Tibial nerve (tissue), 4 donors: ENCODE measurements around the gene HSPG2.

Source experiments
- CTCF ChIP-seq, 5 experiments: fragments of 200-600 bp in 3 of 5; fragments of 450-650 bp in 2 of 5; sonication (generic) in 3 of 5; IDR thresholded peaks; one replicate each; pipeline ENCODE4 v1.5.1; 2016 to 2019; ENCODE audit warnings: antibody characterized with exemption in 5 of 5, mild to moderate bottlenecking in 3 of 5, moderate library complexity in 2 of 5
- EP300 ChIP-seq, 2 donors: sonication (generic); formaldehyde crosslinking; IDR thresholded peaks; one replicate each; pipeline ENCODE4 v1.6.1; 2017; ENCODE audit warnings: antibody characterized with exemption in 2 of 2, mild to moderate bottlenecking in 1 of 2
- POLR2A ChIP-seq, 2 donors: fragments of 450-650 bp; IDR thresholded peaks; one replicate each; pipeline ENCODE4 v1.6.1; 2017; ENCODE audit warnings: antibody characterized with exemption in 2 of 2, mild to moderate bottlenecking in 2 of 2, moderate library complexity in 2 of 2

GRCh38 chr1:21824926-21825325 is 112.2 kb downstream of the HSPG2 start:
- TF ChIP-seq POLR2A (IDR thresholded peaks at IDR 0.05) (no peak), CTCF (IDR thresholded peaks at IDR 0.05) (no peak), EP300 (IDR thresholded peaks at IDR 0.05) (no peak)
